ENCODE data around the gene CMTM1.
"Not testable (repeated sequence)": the region's sequence is repeated elsewhere in the genome, so short reads cannot be mapped to it uniquely, and the experiment has no call there.

CMTM1 gene

DNA sequence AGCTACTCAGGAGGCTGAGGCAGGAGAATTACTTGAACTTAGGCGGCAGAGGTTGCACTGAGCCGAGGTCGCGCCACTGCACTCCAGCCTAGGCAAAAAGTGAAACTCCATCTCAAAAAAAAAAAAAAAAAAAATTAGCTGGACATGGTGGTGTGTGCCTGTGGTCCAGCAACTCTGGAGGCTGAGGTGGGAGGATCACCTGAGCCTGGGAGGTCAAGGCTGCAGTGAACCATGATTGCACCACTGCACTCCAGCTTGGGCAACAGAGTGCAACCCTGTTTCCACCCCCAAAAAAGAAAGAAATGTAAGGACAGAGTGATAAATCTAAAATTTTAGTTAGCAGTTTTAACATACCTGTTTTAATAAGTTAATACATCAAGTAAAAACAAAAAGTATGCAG lies 30.3 kb downstream of the CMTM1 start:
- not testable (repeated sequence) for DNase-seq

- no peak for DNase-seq
These were observed 31.0 kb downstream of the CMTM1 start for GRCh38 chr16:66596986-66597848.

DNA sequence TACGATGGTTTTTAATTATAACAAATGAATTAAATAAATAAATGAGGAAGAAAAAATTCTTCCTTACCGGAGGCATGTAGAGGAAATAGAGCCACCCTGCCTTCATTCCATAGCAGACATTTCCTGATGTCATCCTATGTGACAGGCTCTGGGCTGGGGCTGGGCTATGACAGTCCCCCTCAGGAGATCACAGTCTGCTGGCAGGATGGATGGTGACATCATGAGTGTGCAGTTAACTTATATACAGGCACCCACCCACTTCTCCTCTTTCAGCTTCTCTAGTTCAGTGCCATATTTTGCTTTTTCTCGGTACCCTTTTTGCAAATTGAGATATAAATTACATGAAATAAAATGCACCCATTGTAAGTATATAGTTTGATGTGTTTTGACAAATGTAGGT lies 31.9 kb downstream of the CMTM1 start:
- no peak for DNase-seq

- DNase-seq = no peak
These were observed 33.5 kb downstream of the CMTM1 start for GRCh38 chr16:66599726-66600125.

DNA sequence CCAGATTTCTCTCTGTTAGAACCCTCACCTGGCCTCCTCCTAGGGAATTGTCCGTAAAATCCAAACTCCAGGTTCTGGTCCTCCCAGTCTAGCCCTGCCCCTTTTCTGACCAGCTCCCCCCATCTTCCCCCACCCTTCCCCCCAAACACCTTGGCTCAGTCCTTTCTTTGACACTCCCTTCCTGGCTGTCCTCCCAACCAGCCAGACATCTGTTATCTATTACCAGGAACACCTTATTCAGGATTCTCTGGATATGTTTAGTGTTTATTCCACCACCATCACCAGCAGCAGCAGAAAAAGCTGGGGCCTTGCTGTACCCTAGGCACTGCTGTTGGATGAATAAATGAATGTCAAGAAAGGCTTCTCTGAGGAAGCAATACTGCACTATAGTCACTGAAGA lies 34.2 kb downstream of the CMTM1 start:
- no peak for DNase-seq

DNA sequence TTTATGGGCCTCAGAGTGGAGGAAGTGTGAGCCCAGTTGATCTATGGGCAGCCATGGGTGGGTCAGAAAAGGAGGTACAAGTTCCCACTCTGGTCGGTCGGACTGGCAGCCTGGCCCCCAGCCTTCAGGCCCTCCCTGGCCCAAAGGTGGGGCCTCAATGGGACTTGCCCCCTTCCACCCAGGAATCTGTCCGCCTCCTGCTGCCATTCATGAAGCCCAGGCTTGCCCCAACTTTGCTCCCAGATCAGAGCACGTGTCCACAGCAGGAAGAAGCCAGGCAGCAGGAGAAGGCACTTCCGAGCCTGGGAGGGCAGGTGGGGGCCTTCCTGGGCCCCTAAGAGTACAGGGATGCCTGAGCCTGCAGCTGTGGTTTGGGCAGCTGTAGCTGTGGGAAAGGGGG lies 35.2 kb downstream of the CMTM1 start:
- no peak for DNase-seq

DNA sequence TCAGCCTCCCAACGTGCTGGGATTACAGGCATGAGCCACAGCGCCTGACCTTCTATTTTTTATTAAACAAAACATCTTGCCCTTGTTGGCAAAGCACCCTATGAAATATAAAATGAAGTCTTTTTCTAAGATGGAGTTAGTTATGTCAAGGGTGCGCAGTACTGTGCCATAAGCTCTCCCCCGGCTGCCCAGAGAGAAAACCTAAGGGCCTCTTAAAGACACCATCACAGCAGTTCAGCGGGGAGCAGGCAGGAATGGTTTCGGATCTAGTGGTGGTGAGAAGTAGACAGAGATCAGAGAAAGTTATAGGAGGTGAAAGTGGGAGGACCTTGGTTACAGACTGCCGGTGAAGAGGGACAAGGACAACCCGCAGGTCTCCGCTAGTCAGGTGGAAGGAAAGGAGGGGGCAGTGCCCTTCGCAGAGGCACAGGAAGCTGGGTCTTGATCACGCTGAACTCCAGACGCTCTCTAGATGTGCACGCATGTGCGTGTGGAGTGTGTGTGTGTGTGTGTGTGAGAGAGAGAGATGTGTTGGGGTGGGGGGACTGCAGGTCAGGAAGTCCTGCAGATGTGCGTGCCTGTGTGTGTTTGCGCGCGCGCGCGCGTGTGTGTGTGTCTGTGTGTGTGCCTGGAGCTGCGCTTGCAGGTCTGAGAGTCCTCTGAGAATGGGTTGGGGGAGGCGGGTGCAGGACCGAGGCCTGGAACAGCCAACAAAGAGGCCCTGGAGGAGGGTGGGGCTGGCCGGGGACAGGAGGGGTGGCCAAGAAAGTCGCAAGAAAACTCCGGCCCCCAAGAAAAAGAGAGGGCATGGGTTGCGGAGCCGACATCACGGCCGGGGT lies 37.5 kb downstream of the CMTM1 start:
- DNase-seq = peak; percentile 32 to 52

GRCh38 chr16:66604376-66605176 lies 38.3 kb downstream of the CMTM1 start, which contains the start of gene CMTM3:
CMTM3 (plus strand) TSS chr16:66604704; CDS start chr16:66604806, 102 bp downstream.
- DNase-seq = peak; percentile 28 to 51

GRCh38 chr16:66605177-66605978 lies 39.1 kb downstream of the CMTM1 start:
- no peak for DNase-seq

DNA sequence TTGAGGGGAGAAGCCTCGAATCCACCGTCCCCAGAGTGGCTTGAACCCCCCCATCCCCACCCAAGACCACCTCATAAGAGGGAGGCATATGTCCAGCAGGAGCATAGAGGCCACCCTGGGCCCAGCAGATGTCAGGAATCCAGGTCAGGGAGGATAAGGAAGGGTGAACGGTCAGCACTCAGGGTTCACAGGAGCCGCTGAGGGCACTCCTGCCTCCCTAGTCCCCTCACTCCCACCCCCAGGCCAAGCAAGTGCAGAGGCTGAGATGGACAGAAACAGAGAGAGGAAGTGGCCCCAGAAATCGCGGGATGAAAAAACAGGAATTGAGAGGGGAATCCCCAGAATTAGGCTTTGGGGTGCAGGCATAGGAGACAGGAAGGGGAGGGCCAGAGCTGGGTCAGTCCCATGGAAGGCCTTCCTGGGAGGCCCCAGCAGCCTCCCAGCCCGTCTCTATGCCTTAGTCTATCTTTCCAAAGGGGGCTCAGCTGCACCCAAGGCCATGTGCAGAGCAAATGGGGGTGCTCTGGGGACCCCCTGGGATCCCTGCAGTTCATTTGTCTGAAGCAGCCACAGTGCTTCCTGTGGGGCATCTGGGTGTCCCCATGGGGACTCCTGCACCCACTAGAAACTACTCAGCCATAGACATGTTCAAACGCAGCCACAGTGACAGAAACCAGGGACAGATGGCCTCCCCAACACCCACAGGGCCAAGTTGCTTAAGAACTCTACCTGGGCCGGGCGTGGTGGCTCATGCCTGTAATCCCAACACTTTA lies 39.9 kb downstream of the CMTM1 start:
- peak; percentile 20 to 57 for DNase-seq

- DNase-seq = peak; percentile 61 to 67
These were observed 42.3 kb downstream of the CMTM1 start for GRCh38 chr16:66608241-66609138.

- no peak for DNase-seq
These were observed 42.9 kb downstream of the CMTM1 start for GRCh38 chr16:66609139-66609510.

DNA sequence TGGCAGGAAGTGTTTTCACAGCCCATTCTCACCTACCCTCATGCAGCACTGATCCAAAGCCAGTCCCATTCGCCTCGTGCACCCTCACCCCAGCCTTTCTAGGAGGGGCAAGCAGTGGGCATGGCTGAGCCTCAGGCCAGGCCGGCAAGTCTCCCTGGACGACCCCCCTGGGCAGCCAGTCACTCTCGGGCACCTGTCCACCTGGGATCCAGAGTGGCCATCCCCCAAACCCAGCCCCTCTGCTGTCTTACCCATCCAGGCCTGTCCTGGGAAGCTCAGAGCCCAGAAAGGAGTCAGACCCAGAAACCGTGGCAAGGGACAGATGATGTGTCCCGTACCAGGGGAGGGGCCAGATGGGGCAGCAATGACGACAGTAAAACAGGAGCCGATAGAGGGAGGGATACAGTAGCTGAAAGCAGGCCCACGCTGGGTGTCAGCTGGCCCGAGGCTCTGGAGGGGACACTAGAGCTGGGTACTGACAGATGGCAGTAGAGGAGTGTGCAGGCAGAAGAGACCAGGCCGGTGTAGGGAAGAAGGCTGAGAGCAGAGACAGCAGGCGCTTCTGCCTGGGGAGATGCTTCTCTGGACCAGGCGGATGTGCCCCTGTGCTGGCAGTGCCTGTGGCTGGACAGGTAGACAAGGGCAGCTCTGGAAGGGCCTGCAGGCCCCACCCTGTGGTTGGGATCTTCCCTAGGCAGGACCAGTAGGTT lies 44.0 kb downstream of the CMTM1 start:
- no peak for DNase-seq

GRCh38 chr16:66611911-66612310 lies 45.7 kb downstream of the CMTM1 start:
- not testable (repeated sequence) for DNase-seq

- no peak for DNase-seq
These were observed 46.2 kb downstream of the CMTM1 start for GRCh38 chr16:66612422-66612821.

GRCh38 chr16:66614161-66614802 lies 48.0 kb downstream of the CMTM1 start:
- no peak for DNase-seq

DNA sequence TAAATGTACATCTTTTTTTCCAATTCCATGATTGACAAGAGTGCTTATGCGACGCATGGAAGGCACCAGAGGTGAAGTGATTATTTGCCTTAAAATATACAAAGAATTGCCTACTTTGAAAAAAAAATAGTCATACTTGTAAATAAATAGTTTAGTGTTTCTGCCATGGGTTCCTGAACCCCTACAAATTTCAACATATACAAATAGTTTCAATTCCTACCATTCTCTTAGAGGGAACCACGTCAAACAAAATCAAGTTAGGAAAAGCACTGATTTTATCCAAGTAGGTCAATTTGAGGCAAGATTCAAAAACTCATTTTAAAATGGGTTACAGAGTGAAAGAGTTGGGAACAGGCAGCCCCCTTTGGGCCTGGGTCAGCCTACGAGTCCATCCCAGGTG lies 49.9 kb downstream of the CMTM1 start:
- DNase-seq = no peak

DNA sequence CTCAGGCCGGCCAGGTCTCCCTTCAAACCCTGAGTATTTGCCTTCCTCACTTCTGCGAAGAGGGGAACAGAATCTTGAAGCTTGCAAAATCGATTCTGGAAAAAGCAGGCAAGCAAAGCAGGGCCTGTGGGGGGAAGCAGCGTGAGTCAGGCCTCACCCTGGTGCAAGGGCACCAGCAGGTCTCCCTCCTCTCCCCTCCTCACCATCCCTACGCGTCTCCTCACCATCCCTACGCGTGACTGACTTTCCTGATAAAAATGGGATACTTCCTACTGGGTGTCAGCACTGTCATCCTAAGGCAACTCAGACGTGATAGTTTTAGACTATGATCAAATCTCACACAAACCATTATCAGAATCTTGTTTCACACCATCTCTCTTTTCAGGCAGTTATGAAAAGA lies 50.4 kb downstream of the CMTM1 start:
- DNase-seq = no peak

DNA sequence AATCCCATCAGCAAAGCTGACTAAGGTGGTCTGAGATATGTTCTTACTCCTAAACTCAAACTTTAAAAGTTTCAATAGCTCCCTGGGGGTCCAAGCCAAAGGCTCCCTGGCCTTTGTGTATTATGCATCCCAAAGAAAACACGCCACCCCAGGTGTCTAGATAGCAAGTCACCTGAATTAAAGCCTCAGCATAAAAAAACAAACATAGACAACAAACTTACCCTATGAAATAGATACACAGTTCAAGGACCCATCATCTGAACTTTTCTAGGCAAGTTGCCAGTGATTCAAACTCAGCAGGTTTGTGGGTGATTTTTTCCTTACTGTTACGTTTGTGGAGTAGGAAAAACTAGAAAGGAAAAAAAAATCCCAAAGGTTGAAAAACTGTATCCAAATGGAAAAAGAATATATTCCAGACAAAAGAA lies 50.8 kb downstream of the CMTM1 start:
- DNase-seq = no peak
